ENCODE results near the gene UST.
"Not testable (repeated sequence)": the region's sequence is repeated elsewhere in the genome, so short reads cannot be mapped to it uniquely, and the experiment has no call there.

The UST gene

GRCh38 chr6:148906386-148906785 is 159.6 kb downstream of the UST start:
- Histone ChIP-seq H3K36me3 (replicated peaks) (no peaks in the 10 kb centered on the region), H3K27ac (no peak overlapping the region), H3K27me3 (replicated peaks) (no peaks in the 10 kb centered on the region), H3K4me3 (ENCODE audit: low read depth, low read length) (no peak overlapping the region)
- TF ChIP-seq CTCF (IDR thresholded peaks at IDR 0.05; ENCODE audit: low read depth, low read length, missing control alignments): no peak
- in situ Hi-C loops (cut with HindIII; ENCODE audit: low pct_ligation_motif_present, low sequenced_read_pairs): no loop called here
- DNase-seq: no peak

DNA sequence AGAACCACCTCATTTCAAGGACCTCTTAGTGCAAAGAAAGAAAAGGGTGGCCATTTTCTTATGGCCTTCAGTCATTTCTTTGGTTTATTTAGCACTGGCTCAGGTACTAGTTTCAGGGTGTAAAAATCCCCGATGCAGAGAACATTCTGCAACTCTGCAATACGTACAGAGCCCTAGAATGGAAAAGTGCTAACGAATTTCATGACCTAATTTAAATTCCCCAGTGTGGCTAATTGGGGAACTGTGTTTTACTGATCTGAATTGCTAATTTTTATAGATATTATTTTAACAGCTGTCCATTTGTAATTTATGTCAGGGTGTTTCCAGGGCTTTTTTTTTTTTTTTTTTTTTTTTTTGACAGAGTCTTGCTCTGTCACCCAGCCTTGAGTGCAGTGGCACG is 160.7 kb downstream of the UST start:
- no peak overlapping the region for H3K4me3 ChIP-seq (ENCODE audit: low read depth, low read length)
- in situ Hi-C loops (cut with HindIII; ENCODE audit: low pct_ligation_motif_present, low sequenced_read_pairs): no loop called here
- no peaks in the 10 kb centered on the region for H3K36me3 ChIP-seq (replicated peaks)
- no peaks in the 10 kb centered on the region for H3K27me3 ChIP-seq (replicated peaks)
- no peak overlapping the region for H3K27ac ChIP-seq
- no peak for DNase-seq
- no peak for TF ChIP-seq CTCF (IDR thresholded peaks at IDR 0.05; ENCODE audit: low read depth, low read length, missing control alignments)

DNA sequence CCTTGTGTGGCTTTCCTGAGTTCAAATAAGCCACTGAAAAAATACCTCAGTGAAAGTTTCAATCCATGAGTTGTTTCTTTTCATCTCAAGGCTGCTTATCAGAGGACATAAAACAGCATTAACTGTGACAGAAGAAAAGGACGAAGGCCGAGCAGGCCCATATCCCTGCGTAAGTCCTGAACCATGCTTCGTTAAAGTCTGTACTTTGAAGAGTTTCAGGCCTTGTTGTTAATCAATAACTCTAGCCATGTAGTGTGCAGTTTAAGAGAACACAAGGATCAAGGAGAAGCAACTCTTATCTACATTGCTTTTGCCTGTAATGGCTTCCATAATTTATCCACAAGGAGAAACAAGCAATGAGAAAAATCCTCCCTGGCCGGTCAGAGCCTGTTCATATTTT is 165.4 kb downstream of the UST start:
- Histone ChIP-seq H3K4me3 (ENCODE audit: low read depth, low read length) (no peak overlapping the region), H3K36me3 (replicated peaks) (no peaks in the 10 kb centered on the region), H3K27ac (no peak overlapping the region), H3K27me3 (replicated peaks) (no peaks in the 10 kb centered on the region)
- in situ Hi-C loops (cut with HindIII; ENCODE audit: low pct_ligation_motif_present, low sequenced_read_pairs): no loop called here
- no peak for DNase-seq
- TF ChIP-seq CTCF (IDR thresholded peaks at IDR 0.05; ENCODE audit: low read depth, low read length, missing control alignments): no peak

- Histone ChIP-seq H3K27me3 (replicated peaks) (no peaks in the 10 kb centered on the region), H3K27ac (no peak overlapping the region), H3K4me3 (ENCODE audit: low read depth, low read length) (no peak overlapping the region), H3K36me3 (replicated peaks) (no peaks in the 10 kb centered on the region)
- no peak for DNase-seq
- in situ Hi-C loops (cut with HindIII; ENCODE audit: low pct_ligation_motif_present, low sequenced_read_pairs): no loop called here
- TF ChIP-seq CTCF (IDR thresholded peaks at IDR 0.05; ENCODE audit: low read depth, low read length, missing control alignments): no peak
Measured at GRCh38 chr6:148915810-148916209, 169.0 kb downstream of the UST start.

GRCh38 chr6:148916485-148916884 is 169.7 kb downstream of the UST start:
- H3K27ac ChIP-seq; in situ Hi-C loops (cut with HindIII; ENCODE audit: low pct_ligation_motif_present, low sequenced_read_pairs); DNase-seq; H3K27me3 ChIP-seq (replicated peaks); H3K4me3 ChIP-seq (ENCODE audit: low read depth, low read length); H3K36me3 ChIP-seq (replicated peaks): not testable (repeated sequence)

GRCh38 chr6:148924226-148925012 is 177.6 kb downstream of the UST start:
- Histone ChIP-seq H3K36me3 (replicated peaks) (no peaks in the 10 kb centered on the region), H3K27me3 (replicated peaks) (no peaks in the 10 kb centered on the region), H3K27ac (no peak overlapping the region), H3K4me3 (ENCODE audit: low read depth, low read length) (no peak overlapping the region)
- DNase-seq: no peak
- in situ Hi-C loops (cut with HindIII; ENCODE audit: low pct_ligation_motif_present, low sequenced_read_pairs): no loop called here
- no peak for TF ChIP-seq CTCF (IDR thresholded peaks at IDR 0.05; ENCODE audit: low read depth, low read length, missing control alignments)
